ENCODE data around the gene ADRA2C.

- no peak for TF ChIP-seq YY1 (IDR thresholded peaks at IDR 0.05; ENCODE audit: insufficient read depth, insufficient read length)
- TF ChIP-seq ZNF274 (IDR thresholded peaks at IDR 0.05; ENCODE audit: low read depth, low read length), result no peak
- no peak for TF ChIP-seq SUZ12 (IDR thresholded peaks at IDR 0.05; ENCODE audit: extremely low read depth, insufficient read depth, insufficient read length)
Observed at GRCh38 chr4:3807311-3807710, 41.1 kb downstream of the ADRA2C start.
